ENCODE results near the gene CSTF2T. TPM values are rescaled to one million over a fixed set of nuclear protein-coding genes. Genes with fewer than 3 reads are reported as not detected.

The CSTF2T gene
- total RNA-seq, 1 donor = 29.1 TPM

DNA sequence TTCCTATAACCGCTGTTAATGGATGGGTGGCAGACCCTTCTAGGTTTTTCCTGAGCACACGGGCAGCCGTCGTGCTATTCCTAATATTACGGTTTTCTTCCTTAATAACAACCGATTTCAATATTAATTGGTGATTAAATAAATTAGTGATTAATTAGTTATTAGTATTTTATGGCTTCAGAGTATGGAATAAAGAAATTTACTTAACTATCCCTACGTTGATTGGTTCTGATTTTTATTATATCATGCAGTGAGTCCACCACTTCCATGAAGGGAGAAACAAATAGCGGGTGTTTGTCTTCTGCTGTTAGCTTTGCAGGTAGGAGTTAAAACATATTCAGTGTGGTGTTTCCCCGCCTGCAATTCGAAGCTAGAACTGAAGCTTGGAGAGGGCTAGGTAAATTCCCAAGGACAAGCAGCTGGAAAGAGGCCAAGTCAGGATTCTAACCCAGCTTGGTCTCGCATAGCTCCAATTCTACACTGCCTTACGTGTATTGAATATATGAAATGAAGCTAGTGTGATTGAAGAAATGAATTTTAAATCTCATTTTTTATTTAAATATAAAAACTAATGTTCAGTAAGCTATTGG, 928 bp upstream of the CSTF2T start:
- DNase-seq (ENCODE audit: low read depth) = no peak
- TF ChIP-seq, protein P1, sequence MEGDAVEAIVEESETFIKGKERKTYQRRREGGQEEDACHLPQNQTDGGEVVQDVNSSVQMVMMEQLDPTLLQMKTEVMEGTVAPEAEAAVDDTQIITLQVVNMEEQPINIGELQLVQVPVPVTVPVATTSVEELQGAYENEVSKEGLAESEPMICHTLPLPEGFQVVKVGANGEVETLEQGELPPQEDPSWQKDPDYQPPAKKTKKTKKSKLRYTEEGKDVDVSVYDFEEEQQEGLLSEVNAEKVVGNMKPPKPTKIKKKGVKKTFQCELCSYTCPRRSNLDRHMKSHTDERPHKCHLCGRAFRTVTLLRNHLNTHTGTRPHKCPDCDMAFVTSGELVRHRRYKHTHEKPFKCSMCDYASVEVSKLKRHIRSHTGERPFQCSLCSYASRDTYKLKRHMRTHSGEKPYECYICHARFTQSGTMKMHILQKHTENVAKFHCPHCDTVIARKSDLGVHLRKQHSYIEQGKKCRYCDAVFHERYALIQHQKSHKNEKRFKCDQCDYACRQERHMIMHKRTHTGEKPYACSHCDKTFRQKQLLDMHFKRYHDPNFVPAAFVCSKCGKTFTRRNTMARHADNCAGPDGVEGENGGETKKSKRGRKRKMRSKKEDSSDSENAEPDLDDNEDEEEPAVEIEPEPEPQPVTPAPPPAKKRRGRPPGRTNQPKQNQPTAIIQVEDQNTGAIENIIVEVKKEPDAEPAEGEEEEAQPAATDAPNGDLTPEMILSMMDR (IDR thresholded peaks at IDR 0.05; ENCODE audit: insufficient read depth, low read length) = no peak
- peak overlapping the region; percentile 89 for H3K4me3 ChIP-seq (ENCODE audit: low read depth, low read length)

DNA sequence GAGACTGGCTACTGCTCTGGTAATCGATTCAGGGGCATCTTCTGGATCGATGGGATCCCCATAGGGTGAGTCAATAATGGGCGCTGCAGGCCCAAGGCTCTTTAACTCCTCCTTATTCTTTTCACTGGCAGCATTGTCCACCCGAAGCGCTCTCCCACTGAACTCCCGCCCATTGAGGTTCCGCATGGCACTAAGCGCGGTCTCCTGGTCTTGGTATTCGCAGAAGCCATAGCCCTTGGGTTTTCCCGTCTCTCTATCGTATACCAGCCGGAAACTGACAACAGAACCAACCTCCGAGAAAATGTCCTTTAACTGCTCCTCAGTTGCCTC, 285 bp downstream of the CSTF2T start:
- TF ChIP-seq, protein P1 (IDR thresholded peaks at IDR 0.05; ENCODE audit: insufficient read depth, low read length) = no peak
- DNase-seq (ENCODE audit: low read depth) = no peak
- H3K4me3 ChIP-seq (ENCODE audit: low read depth, low read length) = peak overlapping the region; percentile 89

DNA sequence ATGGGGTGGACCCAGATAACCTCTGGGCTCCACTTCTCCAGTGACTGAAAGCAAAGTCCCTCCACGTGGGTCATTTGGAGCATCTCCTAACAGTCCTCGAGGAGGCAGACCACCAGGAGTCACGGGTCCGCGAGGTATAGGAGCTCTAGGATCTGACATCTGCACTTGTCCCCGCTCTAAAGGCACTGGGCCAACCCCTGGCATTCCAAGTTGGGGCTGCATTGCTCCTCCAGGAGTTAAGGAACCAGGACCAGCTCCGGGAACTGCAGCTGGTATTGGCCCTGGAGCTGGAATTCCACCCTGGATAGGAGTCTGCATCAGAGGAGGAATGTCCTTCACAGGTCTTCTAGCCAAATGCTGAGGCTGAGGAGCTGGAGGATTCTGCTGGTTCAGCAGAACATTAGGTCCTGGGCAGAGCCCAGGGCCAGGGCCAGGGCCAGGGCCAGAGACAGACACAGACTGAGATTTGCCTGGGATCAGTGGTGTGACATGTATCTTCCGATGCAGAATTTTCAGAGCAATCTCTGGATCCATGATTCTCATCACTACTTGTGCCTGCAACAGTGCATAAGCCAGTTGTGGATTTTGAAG, 827 bp downstream of the CSTF2T start:
- DNase-seq (ENCODE audit: low read depth) = no peak
- H3K4me3 ChIP-seq (ENCODE audit: low read depth, low read length) = peak overlapping the region; percentile 89
- TF ChIP-seq, protein P1 (IDR thresholded peaks at IDR 0.05; ENCODE audit: insufficient read depth, low read length) = no peak

DNA sequence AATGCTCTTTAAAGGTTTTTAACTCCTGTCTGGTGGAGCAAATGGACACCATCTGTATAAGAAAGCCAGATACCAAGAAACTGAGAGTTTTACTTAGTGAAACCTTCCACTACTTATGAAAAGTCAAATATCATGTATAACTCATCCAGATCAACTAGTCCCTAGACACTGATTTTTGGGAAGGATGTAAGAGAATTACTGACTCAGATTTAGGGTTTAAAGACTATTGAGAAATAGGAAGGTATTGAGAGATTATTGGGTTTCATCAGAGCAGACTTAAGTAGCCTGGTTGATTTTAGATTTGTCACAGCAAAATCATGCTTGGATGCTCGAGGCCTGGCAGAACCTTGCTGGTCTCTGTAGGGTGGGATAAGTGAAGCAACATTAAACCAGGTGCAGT, 3.1 kb downstream of the CSTF2T start:
- peak; percentile 20 for DNase-seq (ENCODE audit: low read depth)
- H3K4me3 ChIP-seq (ENCODE audit: low read depth, low read length) = no peak overlapping the region
- TF ChIP-seq, protein P1 (IDR thresholded peaks at IDR 0.05; ENCODE audit: insufficient read depth, low read length) = no peak

- TF ChIP-seq, protein P1 (IDR thresholded peaks at IDR 0.05; ENCODE audit: insufficient read depth, low read length) = no peak
- DNase-seq (ENCODE audit: low read depth) = peak; percentile 31
- H3K4me3 ChIP-seq (ENCODE audit: low read depth, low read length) = no peak overlapping the region
Measured at GRCh38 chr10:51694086-51694768, 5.2 kb downstream of the CSTF2T start.

- TF ChIP-seq, protein P1 (IDR thresholded peaks at IDR 0.05; ENCODE audit: insufficient read depth, low read length) = no peak
- no peak overlapping the region for H3K4me3 ChIP-seq (ENCODE audit: low read depth, low read length)
- no peak for DNase-seq (ENCODE audit: low read depth)
Measured at GRCh38 chr10:51691135-51691534, 8.3 kb downstream of the CSTF2T start.
